Tibial artery (tissue), 4 donors: Measurements from ENCODE around the gene DENND5B.
A peak's percentile ranks its signal among the peaks of the same experiment; 100 is the strongest.

Experiments used
- DNase-seq, 2 donors: peaks; one replicate each; pipeline ENCODE4 v3.0.0-alpha.2; 2019
- H3K27ac ChIP-seq, 2 donors: fragments of 200-600 bp; sonication (generic) in 1 of 2; 1 replicate in 1 of 2; 2 replicates in 1 of 2; pipeline ENCODE4 v1.5.1; 2018 to 2019; ENCODE audit warnings: mild to moderate bottlenecking in 1 of 2
- H3K27me3 ChIP-seq, 2 donors: fragments of 200-600 bp; sonication (generic) in 1 of 2; one replicate each; pipeline versions ENCODE4 v1.5.1 to v1.6.0; 2016 to 2019
- H3K36me3 ChIP-seq, 3 donors: fragments of 200-600 bp; sonication (generic) in 2 of 3; one replicate each; pipeline ENCODE4 v1.5.1; 2016 to 2019; ENCODE audit warnings: mild to moderate bottlenecking in 2 of 3
- H3K4me1 ChIP-seq, 4 donors: fragments of 200-600 bp; sonication (generic) in 2 of 4; 1 replicate in 3 of 4; 2 replicates in 1 of 4; pipeline ENCODE4 v1.5.1; 2016 to 2019
- H3K4me3 ChIP-seq, 2 donors: fragments of 200-600 bp; sonication (generic) in 1 of 2; 1 replicate in 1 of 2; 2 replicates in 1 of 2; pipeline ENCODE4 v1.5.1; 2018 to 2019; ENCODE audit warnings: mild to moderate bottlenecking in 2 of 2
- H3K9me3 ChIP-seq, 3 donors: fragments of 200-600 bp; sonication (generic) in 1 of 3; one replicate each; pipeline ENCODE4 v1.5.1; 2016 to 2019
- CTCF ChIP-seq, 2 experiments: fragments of 200-600 bp in 1 of 2; fragments of 450-650 bp in 1 of 2; IDR thresholded peaks; one replicate each; pipeline ENCODE4 v1.5.1; 2017 to 2019; ENCODE audit warnings: antibody characterized with exemption in 2 of 2, mild to moderate bottlenecking in 1 of 2, moderate library complexity in 1 of 2
- intact Hi-C: fragments of 100-400 bp; cut with DNase I; formaldehyde crosslinking; loops from one replicate; pipeline ENCODE4 v1.15.0; 2023; ENCODE audit warnings: low total_unique reads

The DENND5B gene

GRCh38 chr12:31589904-31590641 lies 863 bp downstream of the DENND5B start:
- Histone ChIP-seq H3K27ac (peak overlapping the region; percentile 94 to 99), H3K36me3 (no peaks in the 10 kb centered on the region), H3K9me3 (no peaks in the 10 kb centered on the region), H3K4me3 (peak overlapping the region; percentile 75 to 98), H3K27me3 (no peaks in the 10 kb centered on the region), H3K4me1 (peaks cover 0 to 27% (median 13%) of the 10 kb centered on the region in 4 donors)
- peak; percentile 69 to 86 for DNase-seq
- TF ChIP-seq CTCF (IDR thresholded peaks at IDR 0.05), result no peak
- intact Hi-C loops, result loop anchor here (2.0 kb wide), 1 partner anchor 265 kb away; no protein-coding TSS in a partner anchor

GRCh38 chr12:31589598-31589903 lies 1.4 kb downstream of the DENND5B start:
- peak overlapping the region; percentile 94 to 99 for H3K27ac ChIP-seq
- TF ChIP-seq CTCF (IDR thresholded peaks at IDR 0.05), result no peak
- no peaks in the 10 kb centered on the region for H3K36me3 ChIP-seq
- no peaks in the 10 kb centered on the region for H3K27me3 ChIP-seq
- H3K9me3 ChIP-seq, result no peaks in the 10 kb centered on the region
- H3K4me1 ChIP-seq, result peaks cover 0 to 28% (median 13%) of the 10 kb centered on the region in 4 donors
- no peak for DNase-seq
- intact Hi-C loops, result no loop called here
- H3K4me3 ChIP-seq, result peak overlapping the region; percentile 75 to 98

- TF ChIP-seq CTCF (IDR thresholded peaks at IDR 0.05), result no peak
- peak overlapping the region; percentile 94 to 99 for H3K27ac ChIP-seq
- H3K4me1 ChIP-seq, result peaks cover 0 to 28% (median 13%) of the 10 kb centered on the region in 4 donors
- no peaks in the 10 kb centered on the region for H3K27me3 ChIP-seq
- H3K9me3 ChIP-seq, result no peaks in the 10 kb centered on the region
- no peak for DNase-seq
- intact Hi-C loops, result no loop called here
- peak overlapping the region; percentile 75 to 98 for H3K4me3 ChIP-seq
- H3K36me3 ChIP-seq, result no peaks in the 10 kb centered on the region
Measured at GRCh38 chr12:31588976-31589375, 2.0 kb downstream of the DENND5B start.

- Histone ChIP-seq H3K27ac (no peak overlapping the region), H3K4me3 (no peak overlapping the region), H3K4me1 (peaks cover 0 to 27% (median 13%) of the 10 kb centered on the region in 4 donors), H3K27me3 (no peaks in the 10 kb centered on the region), H3K9me3 (no peaks in the 10 kb centered on the region), H3K36me3 (no peaks in the 10 kb centered on the region)
- intact Hi-C loops, result no loop called here
- no peak for TF ChIP-seq CTCF (IDR thresholded peaks at IDR 0.05)
- no peak for DNase-seq
Measured at GRCh38 chr12:31586728-31587127, 4.2 kb downstream of the DENND5B start.

GRCh38 chr12:31585895-31586294 lies 5.0 kb downstream of the DENND5B start:
- H3K27me3 ChIP-seq, result no peaks in the 10 kb centered on the region
- no peak for TF ChIP-seq CTCF (IDR thresholded peaks at IDR 0.05)
- intact Hi-C loops, result no loop called here
- H3K36me3 ChIP-seq, result no peaks in the 10 kb centered on the region
- H3K4me3 ChIP-seq, result no peak overlapping the region
- H3K4me1 ChIP-seq, result peaks cover 0 to 23% (median 13%) of the 10 kb centered on the region in 4 donors
- H3K9me3 ChIP-seq, result no peaks in the 10 kb centered on the region
- no peak for DNase-seq
- H3K27ac ChIP-seq, result no peak overlapping the region
